Esophagus squamous epithelium (tissue), 5 donors: Measurements from ENCODE around the gene SMARCD1. TPM values are rescaled to one million over a fixed set of nuclear protein-coding genes. Genes with fewer than 3 reads are reported as not detected.
"Not testable (repeated sequence)": the region's sequence is repeated elsewhere in the genome, so short reads cannot be mapped to it uniquely, and the experiment has no call there.

Experiments
- DNase-seq: peaks from one replicate; lab custom pipeline; 2025; lab: John Stamatoyannopoulos, UW
- H3K27ac ChIP-seq, 4 donors: fragments of 200-600 bp; sonication (generic); one replicate each; pipeline ENCODE4 v1.5.1; 2016 to 2019; ENCODE audit warnings: mild to moderate bottlenecking in 1 of 4
- H3K27me3 ChIP-seq, 4 donors: fragments of 200-600 bp; sonication (generic); 1 replicate in 3 of 4; 2 replicates in 1 of 4; pipeline versions ENCODE4 v1.5.1 to v1.6.0; 2017 to 2021; ENCODE audit warnings: antibody characterized with exemption in 1 of 4
- H3K36me3 ChIP-seq, 3 donors: fragments of 200-600 bp; sonication (generic); one replicate each; pipeline ENCODE4 v1.5.1; 2016 to 2019
- H3K4me1 ChIP-seq, 3 donors: fragments of 200-600 bp; sonication (generic); one replicate each; pipeline ENCODE4 v1.5.1; 2017 to 2019
- H3K4me3 ChIP-seq, 4 donors: fragments of 200-600 bp; sonication (generic); 1 replicate in 3 of 4; 2 replicates in 1 of 4; pipeline ENCODE4 v1.5.1; 2016 to 2019; ENCODE audit warnings: mild to moderate bottlenecking in 2 of 4, moderate library complexity in 1 of 4
- H3K9me3 ChIP-seq, 3 donors: fragments of 200-600 bp; sonication (generic); one replicate each; pipeline ENCODE4 v1.5.1; 2016 to 2019
- POLR2A ChIP-seq, 4 donors: fragments of 450-650 bp; IDR thresholded peaks; one replicate each; pipeline ENCODE4 v1.6.1; 2017; ENCODE audit warnings: antibody characterized with exemption in 4 of 4, mild to moderate bottlenecking in 4 of 4, moderate library complexity in 3 of 4
- WGBS, 2 donors: methylation state at CpG; one replicate each; pipeline ENCODE4 v1.1.5; 2018; 5-methylcytosine and 5-hydroxymethylcytosine counted together
- intact Hi-C: fragments of 100-400 bp; cut with DNase I; formaldehyde crosslinking; loops from one replicate; pipeline ENCODE4 v1.15.0; 2022
- total RNA-seq, 4 donors: library from RNA; depleted of rRNA; stranded (reverse); fragments of >200 nt; gene quantifications; one replicate each; pipeline ENCODE4 v1.1.0, GENCODE V29; 2016
- TF ChIP-seq, protein P1 (sequence below), 6 experiments: fragments of 450-650 bp in 4 of 6; fragments of 200-600 bp in 2 of 6; sonication (generic) in 2 of 6; IDR thresholded peaks; one replicate each; pipeline ENCODE4 v1.5.1; 2016 to 2019; ENCODE audit warnings: antibody characterized with exemption in 6 of 6, mild to moderate bottlenecking in 4 of 6, moderate library complexity in 4 of 6
- donor health status: DM: yes; HTN: yes; CAD: no.

SMARCD1 gene
- total RNA-seq, 4 donors from 2014 or later = 34.5 to 67.8 (median 46.5) TPM

DNA sequence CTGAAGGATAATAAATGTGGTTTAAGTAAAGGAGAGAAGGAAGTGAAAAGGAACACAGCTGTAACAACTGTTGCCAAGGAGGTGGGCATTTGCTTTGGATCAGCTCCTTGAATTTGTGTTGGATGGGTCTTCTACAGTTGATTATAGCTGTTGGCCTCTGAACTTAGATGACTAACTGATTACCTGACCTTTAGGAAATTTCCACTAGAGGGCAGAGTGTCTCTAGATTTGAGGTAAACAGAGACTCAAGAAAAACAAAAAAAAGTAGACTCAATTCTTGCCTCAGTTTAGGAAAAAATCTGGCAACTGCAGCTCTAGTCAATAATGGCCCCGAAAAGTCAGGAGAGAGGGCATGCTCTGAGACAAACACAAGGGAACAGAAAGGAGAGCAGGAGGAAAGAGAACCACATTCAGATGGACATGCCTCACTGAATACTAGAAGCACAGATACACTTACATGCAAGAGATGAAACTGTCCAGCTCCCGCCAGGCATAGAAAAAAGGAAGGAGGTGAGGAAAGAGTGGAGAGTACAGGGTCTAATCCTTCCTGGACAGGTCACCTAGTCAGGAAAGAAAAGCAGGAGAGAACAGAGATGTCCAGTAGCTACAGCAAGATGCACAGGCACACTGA lies 47.5 kb downstream of the SMARCD1 start:
- no peak for DNase-seq
- peaks cover 0 to 94% (median 31%) of the 10 kb centered on the region in 3 donors for H3K36me3 ChIP-seq
- WGBS, 2 donors = 60 to 64% methylated on average over 2 of the region's 2 CpGs

GRCh38 chr12:50142993-50143392 lies 57.9 kb downstream of the SMARCD1 start:
- no peak for TF ChIP-seq POLR2A (IDR thresholded peaks at IDR 0.05)
- TF ChIP-seq, protein P1, sequence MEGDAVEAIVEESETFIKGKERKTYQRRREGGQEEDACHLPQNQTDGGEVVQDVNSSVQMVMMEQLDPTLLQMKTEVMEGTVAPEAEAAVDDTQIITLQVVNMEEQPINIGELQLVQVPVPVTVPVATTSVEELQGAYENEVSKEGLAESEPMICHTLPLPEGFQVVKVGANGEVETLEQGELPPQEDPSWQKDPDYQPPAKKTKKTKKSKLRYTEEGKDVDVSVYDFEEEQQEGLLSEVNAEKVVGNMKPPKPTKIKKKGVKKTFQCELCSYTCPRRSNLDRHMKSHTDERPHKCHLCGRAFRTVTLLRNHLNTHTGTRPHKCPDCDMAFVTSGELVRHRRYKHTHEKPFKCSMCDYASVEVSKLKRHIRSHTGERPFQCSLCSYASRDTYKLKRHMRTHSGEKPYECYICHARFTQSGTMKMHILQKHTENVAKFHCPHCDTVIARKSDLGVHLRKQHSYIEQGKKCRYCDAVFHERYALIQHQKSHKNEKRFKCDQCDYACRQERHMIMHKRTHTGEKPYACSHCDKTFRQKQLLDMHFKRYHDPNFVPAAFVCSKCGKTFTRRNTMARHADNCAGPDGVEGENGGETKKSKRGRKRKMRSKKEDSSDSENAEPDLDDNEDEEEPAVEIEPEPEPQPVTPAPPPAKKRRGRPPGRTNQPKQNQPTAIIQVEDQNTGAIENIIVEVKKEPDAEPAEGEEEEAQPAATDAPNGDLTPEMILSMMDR (IDR thresholded peaks at IDR 0.05) = no peak
- intact Hi-C loops = no loop called here
- no peaks in the 10 kb centered on the region for H3K9me3 ChIP-seq
- H3K27ac ChIP-seq = no peak overlapping the region
- peaks cover 0 to 54% (median 11%) of the 10 kb centered on the region in 3 donors for H3K36me3 ChIP-seq
- H3K4me3 ChIP-seq = no peak overlapping the region
- 90 to 93% methylated on average over 8 of the region's 8 CpGs for WGBS, 2 donors
- no peak for DNase-seq
- H3K27me3 ChIP-seq = no peaks in the 10 kb centered on the region
- H3K4me1 ChIP-seq = no peaks in the 10 kb centered on the region

More for the DNA sequence above, 47.5 kb downstream of the SMARCD1 start:
- H3K27ac ChIP-seq = peak overlapping the region in 1 of 4 donors; percentile 34
- no peaks in the 10 kb centered on the region for H3K9me3 ChIP-seq
- H3K4me3 ChIP-seq = no peak overlapping the region
- no peaks in the 10 kb centered on the region for H3K27me3 ChIP-seq
- H3K4me1 ChIP-seq = peaks cover 0 to 36% (median 8%) of the 10 kb centered on the region in 3 donors
- TF ChIP-seq, protein P1 (IDR thresholded peaks at IDR 0.05) = peak in 4 of 6 experiments; percentile 29 to 70 (median 37)
- no peak for TF ChIP-seq POLR2A (IDR thresholded peaks at IDR 0.05)
- intact Hi-C loops = no loop called here

DNA sequence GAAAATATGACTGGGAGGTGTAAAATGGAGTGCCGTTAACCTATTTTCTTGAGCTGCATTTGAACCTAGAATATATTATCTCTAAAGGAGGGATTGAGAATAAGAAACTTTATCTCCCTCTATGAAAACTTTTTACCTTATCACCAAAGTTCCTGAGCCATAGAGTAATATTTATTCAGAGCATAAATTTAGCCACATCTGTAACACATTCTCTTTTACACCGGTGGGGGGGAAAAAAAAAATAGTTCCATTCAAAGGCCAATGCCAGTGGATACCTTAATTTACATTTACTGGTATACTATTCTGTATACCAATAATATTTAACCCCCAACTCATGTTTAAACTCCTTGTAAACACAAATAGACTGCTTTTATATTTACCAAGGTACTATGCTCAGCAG lies 60.3 kb downstream of the SMARCD1 start:
- no peak for TF ChIP-seq POLR2A (IDR thresholded peaks at IDR 0.05)
- TF ChIP-seq, protein P1 (IDR thresholded peaks at IDR 0.05) = no peak
- WGBS, 2 donors = 82 to 86% methylated on average over 2 of the region's 2 CpGs
- Histone ChIP-seq H3K27me3 (no peaks in the 10 kb centered on the region), H3K36me3 (peaks cover 0 to 36% (median 11%) of the 10 kb centered on the region in 3 donors), H3K9me3 (no peaks in the 10 kb centered on the region), H3K4me1 (no peaks in the 10 kb centered on the region), H3K4me3 (no peak overlapping the region), H3K27ac (no peak overlapping the region)
- DNase-seq = no peak
- intact Hi-C loops = no loop called here

DNA sequence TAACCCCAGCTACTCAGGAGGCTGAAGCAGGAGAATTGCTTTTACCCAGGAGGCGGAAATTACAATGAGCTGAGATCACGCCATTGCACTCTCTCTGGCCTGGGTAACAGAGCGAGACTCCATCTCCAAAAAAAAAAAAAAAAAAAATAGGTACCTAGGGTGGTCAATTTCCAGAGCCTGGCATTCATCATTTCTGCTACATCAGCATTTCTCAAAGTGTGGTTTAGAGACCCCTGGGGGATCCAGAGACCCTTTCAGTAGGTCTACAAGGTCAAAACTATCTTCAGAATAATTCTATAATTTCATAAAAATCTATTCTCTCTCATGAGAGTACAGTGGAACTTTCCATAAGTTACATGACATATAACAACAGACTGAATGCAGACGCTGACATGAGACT lies 62.1 kb downstream of the SMARCD1 start:
- peaks cover 0 to 7% (median 0%) of the 10 kb centered on the region in 3 donors for H3K4me1 ChIP-seq
- no peak overlapping the region for H3K27ac ChIP-seq
- DNase-seq = no peak
- peaks cover 0 to 19% (median 6%) of the 10 kb centered on the region in 3 donors for H3K36me3 ChIP-seq
- TF ChIP-seq, protein P1 (IDR thresholded peaks at IDR 0.05) = no peak
- TF ChIP-seq POLR2A (IDR thresholded peaks at IDR 0.05) = no peak
- no peak overlapping the region for H3K4me3 ChIP-seq
- intact Hi-C loops = no loop called here
- no peaks in the 10 kb centered on the region for H3K27me3 ChIP-seq
- no peaks in the 10 kb centered on the region for H3K9me3 ChIP-seq
- 95 to 97% methylated on average over 4 of the region's 4 CpGs for WGBS, 2 donors

GRCh38 chr12:50148011-50148410 lies 62.9 kb downstream of the SMARCD1 start:
- H3K27me3 ChIP-seq, H3K4me3 ChIP-seq, H3K27ac ChIP-seq, H3K4me1 ChIP-seq, H3K9me3 ChIP-seq, intact Hi-C loops, DNase-seq: not testable (repeated sequence)
- H3K36me3 ChIP-seq = peaks cover 0 to 11% (median 6%) of the 10 kb centered on the region in 3 donors
- 85 to 96% methylated on average over 3 to 5 of the region's 6 CpGs for WGBS, 2 donors
